B cell (primary cell): ENCODE results near the gene PLCD1. TPM values are rescaled to one million over a fixed set of nuclear protein-coding genes. Genes with fewer than 3 reads are reported as not detected.

Source experiments
- ATAC-seq: fragments of 200-7000 bp; cut with Tn5 transposase; one replicate; pipeline ENCODE4 v1.10.0; 2021; ENCODE audit warnings: low read depth, mild to moderate bottlenecking, moderate number of reproducible peaks, moderate library complexity
- CTCF ChIA-PET: fragments of 350-600 bp; sonication (Branson Sonifier 250); formaldehyde crosslinking; loops from one replicate; lab custom pipeline; 2021; ENCODE audit warnings: antibody characterized with exemption, inconsistent platforms; lab: Charles Lee
- POLR2A ChIA-PET: fragments of 350-600 bp; sonication (Branson Sonifier 250); formaldehyde crosslinking; loops from one replicate; lab custom pipeline; 2021; ENCODE audit warnings: antibody characterized with exemption; lab: Charles Lee
- DNase-seq: peaks from one replicate; pipeline ENCODE4 v3.0.0; 2013
- H2AFZ ChIP-seq: 2 replicates; pipeline ENCODE4 v1.6.1; 2012; ENCODE audit warnings: mild to moderate bottlenecking, low read depth, low read length; ENCODE audit not compliant: insufficient read depth, poor library complexity, severe bottlenecking
- H3K27ac ChIP-seq, 2 donors: 1 replicate in 1 of 2; 2 replicates in 1 of 2; pipeline ENCODE4 v1.5.1; 2012 to 2013; ENCODE audit warnings: low read length in 2 of 2, mild to moderate bottlenecking in 2 of 2, moderate library complexity in 1 of 2
- H3K27me3 ChIP-seq, 4 experiments: fragments of 200-600 bp in 1 of 4; sonication (generic) in 1 of 4; replicated peaks in 1 of 4; 1 replicate in 2 of 4; 2 replicates in 2 of 4; pipeline versions ENCODE4 v1.6.1 to v1.7.0; 2013 to 2016; ENCODE audit warnings: low read length in 3 of 4, mild to moderate bottlenecking in 2 of 4, mixed read lengths in 1 of 4, moderate library complexity in 1 of 4; ENCODE audit not compliant: insufficient read depth in 4 of 4, control insufficient read depth in 3 of 4; ENCODE audit errors: control extremely low read depth in 1 of 4
- H3K36me3 ChIP-seq, 2 experiments: replicated peaks in 1 of 2; 1 replicate in 1 of 2; 2 replicates in 1 of 2; pipeline versions ENCODE4 v1.6.1 to v1.7.1; 2013; ENCODE audit warnings: low read length in 1 of 2; ENCODE audit not compliant: insufficient read depth in 2 of 2, control insufficient read depth in 1 of 2; ENCODE audit errors: control extremely low read depth in 1 of 2, extremely low read depth in 1 of 2
- H3K4me1 ChIP-seq, 2 donors: fragments of 200-600 bp in 1 of 2; sonication (generic) in 1 of 2; 1 replicate in 1 of 2; 2 replicates in 1 of 2; pipeline versions ENCODE4 v1.5.1 to v1.6.1; 2013 to 2017; ENCODE audit warnings: low read length in 2 of 2; ENCODE audit not compliant: control insufficient read depth in 2 of 2, insufficient read depth in 2 of 2
- H3K4me2 ChIP-seq: replicated peaks from 2 replicates; pipeline ENCODE3; 2012; ENCODE audit warnings: mild to moderate bottlenecking, low read depth, low read length; ENCODE audit not compliant: poor library complexity, severe bottlenecking
- H3K4me3 ChIP-seq, 5 experiments: fragments of 200-600 bp in 1 of 5; sonication (generic) in 1 of 5; 1 replicate in 3 of 5; 2 replicates in 2 of 5; pipeline versions ENCODE4 v1.5.1 to v1.7.0; 2011 to 2016; ENCODE audit warnings: low read length in 4 of 5, mild to moderate bottlenecking in 4 of 5, low read depth in 2 of 5, control low read depth in 1 of 5, moderate library complexity in 1 of 5; ENCODE audit not compliant: insufficient read depth in 1 of 5; ENCODE audit errors: control extremely low read depth in 1 of 5, extremely low read depth in 1 of 5
- H3K79me2 ChIP-seq: fragments of 200-600 bp; sonication (generic); one replicate; pipeline ENCODE4 v1.6.0; 2016; ENCODE audit warnings: low read length; ENCODE audit not compliant: control insufficient read depth, insufficient read depth
- H3K9ac ChIP-seq: fragments of 200-600 bp; sonication (generic); 2 replicates; pipeline ENCODE4 v1.6.1; 2017; ENCODE audit warnings: mild to moderate bottlenecking, low read length, moderate library complexity
- H3K9me3 ChIP-seq, 3 donors: one replicate each; pipeline versions ENCODE4 v1.6.1 to v1.7.1; 2013; ENCODE audit warnings: low read length in 2 of 3; ENCODE audit not compliant: control insufficient read depth in 2 of 3, insufficient read depth in 1 of 3; ENCODE audit errors: control extremely low read depth in 1 of 3
- H4K20me1 ChIP-seq: 2 replicates; pipeline ENCODE4 v1.6.0; 2012; ENCODE audit warnings: mild to moderate bottlenecking, low read length; ENCODE audit not compliant: insufficient read depth, control insufficient read depth, poor library complexity, severe bottlenecking
- H3K27ac Mint-ChIP-seq: one replicate; pipeline ENCODE4 v1.8.0; 2021; ENCODE audit warnings: mixed read lengths
- H3K27me3 Mint-ChIP-seq: one replicate; pipeline ENCODE4 v1.8.0; 2021; ENCODE audit warnings: mixed read lengths
- H3K4me1 Mint-ChIP-seq: one replicate; pipeline ENCODE4 v1.8.0; 2021; ENCODE audit warnings: mixed read lengths
- H3K4me3 Mint-ChIP-seq: one replicate; pipeline ENCODE4 v1.8.0; 2021; ENCODE audit warnings: mixed read lengths
- H3K9me3 Mint-ChIP-seq: one replicate; pipeline ENCODE4 v1.8.0; 2022; ENCODE audit warnings: mixed read lengths; ENCODE audit not compliant: insufficient read depth
- CTCF ChIP-seq: fragments of 200-600 bp; IDR thresholded peaks from one replicate; pipeline ENCODE4 v1.8.0; 2022; ENCODE audit warnings: antibody characterized with exemption, mild to moderate bottlenecking
- EZH2 ChIP-seq: IDR thresholded peaks from 2 replicates; pipeline ENCODE4 v1.6.1; 2012; ENCODE audit warnings: borderline replicate concordance, low read depth, mild to moderate bottlenecking, moderate library complexity, low read length; ENCODE audit not compliant: insufficient read depth, poor library complexity, severe bottlenecking
- WGBS: methylation state at CpG from one replicate; pipeline ENCODE4 v1.1.5; 2013; ENCODE audit warnings: missing lambda C conversion rate; ENCODE audit not compliant: insufficient coverage; 5-methylcytosine and 5-hydroxymethylcytosine counted together
- intact Hi-C: fragments of 100-400 bp; cut with micrococcal nuclease; formaldehyde crosslinking; loops from one replicate; pipeline ENCODE4 v1.10.0; 2022
- polyA plus RNA-seq: library from polyadenylated mRNA; depleted of rRNA; stranded (reverse); fragments of >200 nt; gene quantifications from 2 replicates; pipeline ENCODE4 v1.2.3, GENCODE V29; 2012
- total RNA-seq, 2 donors: library from RNA; stranded (reverse); fragments of 120-200 nt in 1 of 2; gene quantifications; 1 replicate in 1 of 2; 2 replicates in 1 of 2; pipeline versions ENCODE4 v1.2.3 to v1.2.4, GENCODE V29; 2013 to 2022

The PLCD1 gene
- total and polyA plus RNA-seq, 2 donors (not counting 1 experiment from before 2014, with no cell fraction given): 5.8 to 10.1 TPM

GRCh38 chr3:37974121-37975083, 55.0 kb downstream of the PLCD1 start:
- peak; percentile 83 for ATAC-seq
- H2AFZ ChIP-seq: no peak overlapping the region
- DNase-seq: peak; percentile 74
- no peaks in the 10 kb centered on the region for H3K27me3 ChIP-seq
- H4K20me1 ChIP-seq: no peaks in the 10 kb centered on the region
- Mint-ChIP-seq H3K4me3 (no peak overlapping the region), H3K9me3 (no peaks in the 10 kb centered on the region), H3K27me3 (peaks cover 5% of the 10 kb centered on the region), H3K27ac (no peak overlapping the region), H3K4me1 (no peaks in the 10 kb centered on the region)
- no peak overlapping the region for H3K4me3 ChIP-seq
- H3K4me2 ChIP-seq: no peak overlapping the region
- H3K79me2 ChIP-seq: no peaks in the 10 kb centered on the region
- H3K4me1 ChIP-seq: no peaks in the 10 kb centered on the region
- H3K36me3 ChIP-seq: no peaks in the 10 kb centered on the region
- H3K9ac ChIP-seq: no peak overlapping the region
- intact Hi-C loops: loop anchor here (1.0 to 2.0 kb wide), 2 partner anchors 29 to 66 kb away; no protein-coding TSS in a partner anchor
- TF ChIP-seq CTCF: peak; percentile 81
- TF ChIP-seq EZH2: no peak
- H3K27ac ChIP-seq: no peak overlapping the region
- H3K9me3 ChIP-seq: no peaks in the 10 kb centered on the region
- ChIA-PET POLR2A (no interaction called here), CTCF (interaction anchor here (0.7 to 5.1 kb wide), 31 partner anchors 9 to 547 kb away, joined by 3 to 46 read pairs (median 5); partner anchors contain the start of genes ACAA1, DLEC1, EXOG and XYLB)
- WGBS: 74% methylated on average over 7 of the region's 9 CpGs
